Measurements from ENCODE around the gene VDAC1. TPM values are rescaled to one million over a fixed set of nuclear protein-coding genes. Genes with fewer than 3 reads are reported as not detected.

VDAC1 gene
- total RNA-seq, 2 donors from 2014 or later: 202 to 226 TPM

DNA sequence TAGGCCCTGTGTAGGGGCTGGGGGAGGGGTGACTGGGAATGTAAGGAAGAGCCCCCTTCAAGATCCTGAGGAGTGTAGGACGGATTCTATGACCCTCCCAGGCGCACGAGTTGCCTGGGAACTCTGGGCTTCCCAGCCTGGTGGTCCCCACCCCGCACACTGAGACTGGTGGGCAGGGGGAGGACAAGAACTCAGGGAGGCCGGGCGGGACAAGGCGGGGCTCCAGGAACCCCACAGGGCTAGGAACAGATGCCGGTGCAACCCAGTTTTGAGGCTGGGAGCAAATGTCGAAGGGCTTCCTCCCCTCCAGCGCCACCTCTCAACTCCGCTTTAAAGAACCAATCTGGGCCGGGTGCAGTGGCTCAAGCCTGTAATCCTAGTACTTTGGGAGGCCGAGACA, 1.3 kb upstream of the VDAC1 start:
- no peak overlapping the region for H3K9ac ChIP-seq (ENCODE audit: extremely low read depth, low read length, poor library complexity, severe bottlenecking)
- Mint-ChIP-seq H3K9me3 (no peaks in the 10 kb centered on the region), H3K4me3 (peak overlapping the region; percentile 85), H3K27ac (peak overlapping the region; percentile 97), H3K36me3 (ENCODE audit: low read depth) (peaks cover 10% of the 10 kb centered on the region), H3K27me3 (ENCODE audit: insufficient read depth) (no peaks in the 10 kb centered on the region), H3K4me1 (peaks cover 19% of the 10 kb centered on the region)
- peak overlapping the region; percentile 83 for H3K4me3 ChIP-seq (ENCODE audit: low read length)
- TF ChIP-seq, protein P1, sequence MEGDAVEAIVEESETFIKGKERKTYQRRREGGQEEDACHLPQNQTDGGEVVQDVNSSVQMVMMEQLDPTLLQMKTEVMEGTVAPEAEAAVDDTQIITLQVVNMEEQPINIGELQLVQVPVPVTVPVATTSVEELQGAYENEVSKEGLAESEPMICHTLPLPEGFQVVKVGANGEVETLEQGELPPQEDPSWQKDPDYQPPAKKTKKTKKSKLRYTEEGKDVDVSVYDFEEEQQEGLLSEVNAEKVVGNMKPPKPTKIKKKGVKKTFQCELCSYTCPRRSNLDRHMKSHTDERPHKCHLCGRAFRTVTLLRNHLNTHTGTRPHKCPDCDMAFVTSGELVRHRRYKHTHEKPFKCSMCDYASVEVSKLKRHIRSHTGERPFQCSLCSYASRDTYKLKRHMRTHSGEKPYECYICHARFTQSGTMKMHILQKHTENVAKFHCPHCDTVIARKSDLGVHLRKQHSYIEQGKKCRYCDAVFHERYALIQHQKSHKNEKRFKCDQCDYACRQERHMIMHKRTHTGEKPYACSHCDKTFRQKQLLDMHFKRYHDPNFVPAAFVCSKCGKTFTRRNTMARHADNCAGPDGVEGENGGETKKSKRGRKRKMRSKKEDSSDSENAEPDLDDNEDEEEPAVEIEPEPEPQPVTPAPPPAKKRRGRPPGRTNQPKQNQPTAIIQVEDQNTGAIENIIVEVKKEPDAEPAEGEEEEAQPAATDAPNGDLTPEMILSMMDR (conservative IDR thresholded peaks at IDR 0.05): no peak
- H3K27ac ChIP-seq (ENCODE audit: low read depth, low read length): peak overlapping the region; percentile 95
- DNase-seq: peak; percentile 70
- no peaks in the 10 kb centered on the region for H3K27me3 ChIP-seq (ENCODE audit: control insufficient read depth, insufficient read depth, low read length, poor library complexity, severe bottlenecking)
- H3K9me3 ChIP-seq (ENCODE audit: control insufficient read depth, low read length): no peaks in the 10 kb centered on the region
- no peaks in the 10 kb centered on the region for H3K4me1 ChIP-seq (ENCODE audit: control insufficient read depth, insufficient read depth, low read length)
- 83% methylated on average over 13 of the region's 13 CpGs for WGBS, 2 experiments (ENCODE audit: insufficient coverage in 1 of 2, insufficient read length in 1 of 2)
- peaks cover 8% of the 10 kb centered on the region for H3K36me3 ChIP-seq (ENCODE audit: control insufficient read depth, insufficient read depth, low read length)

DNA sequence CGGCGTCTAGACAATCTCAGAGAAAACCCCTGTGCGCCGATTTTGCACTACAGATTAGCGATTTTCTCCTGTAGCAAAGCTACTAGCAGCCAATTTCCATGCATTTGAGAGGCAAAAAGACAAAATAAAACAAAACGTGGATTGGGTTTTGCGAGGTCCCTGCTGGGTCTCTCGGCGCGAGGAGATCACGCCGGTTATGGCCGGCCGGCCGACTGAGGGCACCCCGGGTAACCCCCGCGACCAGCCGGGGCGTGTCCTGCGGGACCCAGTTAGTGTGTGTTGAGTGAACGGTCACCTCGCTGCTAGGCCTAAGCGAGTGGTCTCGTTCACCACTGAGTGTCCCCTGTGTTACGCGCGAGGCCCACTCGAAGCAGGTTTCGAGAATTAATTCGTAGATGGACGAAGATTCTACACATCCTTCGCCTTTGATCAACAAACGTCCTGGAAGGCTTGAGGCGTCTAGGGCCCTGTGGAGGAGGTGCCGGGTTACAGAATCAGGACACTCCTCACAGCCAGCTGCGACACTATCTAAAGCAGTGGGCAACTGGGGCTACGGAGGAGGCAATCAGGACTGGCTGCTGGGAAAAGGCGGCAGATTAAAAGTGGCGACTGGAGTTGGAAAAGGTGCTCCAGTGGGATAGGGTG, 764 bp upstream of the VDAC1 start:
- H3K4me1 ChIP-seq (ENCODE audit: control insufficient read depth, insufficient read depth, low read length): no peaks in the 10 kb centered on the region
- 16 to 33% methylated on average over 23 to 40 of the region's 40 CpGs for WGBS, 2 experiments (ENCODE audit: insufficient coverage in 1 of 2, insufficient read length in 1 of 2)
- peak overlapping the region; percentile 97 for H3K27ac Mint-ChIP-seq
- H3K9me3 Mint-ChIP-seq: no peaks in the 10 kb centered on the region
- H3K9me3 ChIP-seq (ENCODE audit: control insufficient read depth, low read length): no peaks in the 10 kb centered on the region
- H3K36me3 Mint-ChIP-seq (ENCODE audit: low read depth): peaks cover 14% of the 10 kb centered on the region
- peaks cover 23% of the 10 kb centered on the region for H3K4me1 Mint-ChIP-seq
- H3K27ac ChIP-seq (ENCODE audit: low read depth, low read length): peak overlapping the region; percentile 95
- peak; percentile 85 for DNase-seq
- no peaks in the 10 kb centered on the region for H3K27me3 Mint-ChIP-seq (ENCODE audit: insufficient read depth)
- H3K36me3 ChIP-seq (ENCODE audit: control insufficient read depth, insufficient read depth, low read length): peaks cover 8% of the 10 kb centered on the region
- no peaks in the 10 kb centered on the region for H3K27me3 ChIP-seq (ENCODE audit: control insufficient read depth, insufficient read depth, low read length, poor library complexity, severe bottlenecking)
- H3K4me3 Mint-ChIP-seq: peak overlapping the region; percentile 85
- H3K4me3 ChIP-seq (ENCODE audit: low read length): peak overlapping the region; percentile 83
- peak overlapping the region; percentile 85 for H3K9ac ChIP-seq (ENCODE audit: extremely low read depth, low read length, poor library complexity, severe bottlenecking)
- TF ChIP-seq, protein P1 (conservative IDR thresholded peaks at IDR 0.05): no peak

DNA sequence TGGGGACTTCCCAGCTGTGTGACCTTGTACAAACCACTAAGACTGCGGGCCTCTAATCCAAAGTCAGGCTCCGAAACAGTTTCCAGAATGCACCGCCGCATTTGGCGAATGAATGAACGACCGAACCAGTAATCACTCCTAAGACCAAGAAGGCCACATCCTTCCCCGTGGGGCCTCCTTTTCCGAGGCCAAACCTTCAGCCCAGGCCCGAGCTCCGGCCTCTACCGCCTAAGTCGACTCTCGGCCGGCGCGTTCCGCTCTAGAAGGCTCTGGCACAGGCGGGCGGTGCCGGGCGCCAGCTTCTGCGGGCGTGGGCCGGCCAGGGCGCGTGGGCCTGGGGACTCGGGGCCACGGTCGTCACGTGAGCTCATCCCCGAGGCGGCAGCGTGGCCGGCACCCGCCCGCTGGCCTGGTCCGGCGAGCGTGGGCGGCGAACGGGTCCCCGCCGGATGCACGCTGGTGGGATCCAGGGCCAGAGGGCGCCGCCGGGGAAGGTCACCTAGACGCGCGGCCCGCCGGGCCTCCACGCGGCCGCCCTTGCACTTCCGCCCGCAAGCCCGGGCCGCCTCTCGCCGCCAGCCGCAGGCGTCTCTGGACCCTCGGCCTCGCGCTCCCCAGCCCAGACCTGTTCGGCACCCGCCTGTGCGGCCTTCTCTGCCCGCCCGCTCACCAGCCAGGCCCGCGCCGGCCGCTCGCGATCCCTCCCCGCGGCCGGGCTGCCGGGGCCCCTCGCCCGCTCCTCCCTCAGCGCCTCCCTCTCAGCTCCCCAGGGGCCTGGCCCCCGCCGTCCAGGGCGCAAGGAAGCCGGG, 754 bp downstream of the VDAC1 start:
- Histone ChIP-seq H3K27me3 (ENCODE audit: control insufficient read depth, insufficient read depth, low read length, poor library complexity, severe bottlenecking) (no peaks in the 10 kb centered on the region), H3K4me1 (ENCODE audit: control insufficient read depth, insufficient read depth, low read length) (peaks cover 4% of the 10 kb centered on the region), H3K9me3 (ENCODE audit: control insufficient read depth, low read length) (no peaks in the 10 kb centered on the region), H3K27ac (ENCODE audit: low read depth, low read length) (peak overlapping the region; percentile 75), H3K4me3 (ENCODE audit: low read length) (peak overlapping the region; percentile 99), H3K36me3 (ENCODE audit: control insufficient read depth, insufficient read depth, low read length) (peaks cover 20% of the 10 kb centered on the region), H3K9ac (ENCODE audit: extremely low read depth, low read length, poor library complexity, severe bottlenecking) (peak overlapping the region; percentile 80)
- 0 to 1% methylated on average over 25 to 90 of the region's 90 CpGs for WGBS, 2 experiments (ENCODE audit: insufficient coverage in 1 of 2, insufficient read length in 1 of 2)
- TF ChIP-seq, protein P1 (conservative IDR thresholded peaks at IDR 0.05): no peak
- H3K4me1 Mint-ChIP-seq: peaks cover 23% of the 10 kb centered on the region
- no peaks in the 10 kb centered on the region for H3K27me3 Mint-ChIP-seq (ENCODE audit: insufficient read depth)
- peak; percentile 68 for DNase-seq
- H3K27ac Mint-ChIP-seq: peak overlapping the region; percentile 89
- H3K36me3 Mint-ChIP-seq (ENCODE audit: low read depth): peaks cover 14% of the 10 kb centered on the region
- no peaks in the 10 kb centered on the region for H3K9me3 Mint-ChIP-seq
- H3K4me3 Mint-ChIP-seq: peak overlapping the region; percentile 85
